HUDEP-2 (cell line): ENCODE results near the gene ADD1.
A peak's percentile ranks its signal among the peaks of the same experiment; 100 is the strongest.
"Not testable (repeated sequence)": the region's sequence is repeated elsewhere in the genome, so short reads cannot be mapped to it uniquely, and the experiment has no call there.

Experiments
- DNase-seq, 76 experiments: peaks; one replicate each; lab custom pipeline; 2025; ENCODE audit not compliant: unreplicated experiment in 76 of 76; lab: John Stamatoyannopoulos, UW

The ADD1 gene

GRCh38 chr4:2930758-2931511, 87.3 kb downstream of the ADD1 start:
- no peak for DNase-seq

GRCh38 chr4:2931512-2932301, 88.1 kb downstream of the ADD1 start:
- no peak for DNase-seq

GRCh38 chr4:2932321-2932950, 88.8 kb downstream of the ADD1 start:
- peak in 2 of 76 experiments; percentile 8 for DNase-seq

GRCh38 chr4:2932951-2933565, 89.4 kb downstream of the ADD1 start:
- DNase-seq: peak in 1 of 76 experiments; percentile 16

GRCh38 chr4:2933566-2934076, 90.0 kb downstream of the ADD1 start:
- DNase-seq: no peak

- peak in 1 of 76 experiments; percentile 10 for DNase-seq
Observed at GRCh38 chr4:2934077-2934812, 90.6 kb downstream of the ADD1 start.

- peak in 73 of 76 experiments; percentile 21 to 94 (median 85) for DNase-seq
Observed at GRCh38 chr4:2934813-2935761, 91.4 kb downstream of the ADD1 start.

GRCh38 chr4:2935762-2936743, 92.4 kb downstream of the ADD1 start:
- peak in 58 of 76 experiments; percentile 8 to 71 (median 38) for DNase-seq

GRCh38 chr4:2936773-2937145, 93.1 kb downstream of the ADD1 start:
- peak in 32 of 76 experiments; percentile 3 to 66 (median 30) for DNase-seq

GRCh38 chr4:2937146-2937857, 93.7 kb downstream of the ADD1 start:
- no peak for DNase-seq

GRCh38 chr4:2937986-2938385, 94.3 kb downstream of the ADD1 start:
- no peak for DNase-seq

GRCh38 chr4:2938411-2938810, 94.8 kb downstream of the ADD1 start:
- DNase-seq: not testable (repeated sequence)

GRCh38 chr4:2938906-2939305, 95.3 kb downstream of the ADD1 start:
- DNase-seq: no peak

- no peak for DNase-seq
Observed at GRCh38 chr4:2939383-2940243, 96.0 kb downstream of the ADD1 start.

GRCh38 chr4:2940267-2941137, 96.9 kb downstream of the ADD1 start:
- no peak for DNase-seq
